IPS DF 4.7 (cell line): ENCODE results near the gene ZNF491.
"Not testable (repeated sequence)": the region's sequence is repeated elsewhere in the genome, so short reads cannot be mapped to it uniquely, and the experiment has no call there.

ENCODE experiments used
- DNase-seq: peaks from one replicate; pipeline ENCODE4 v3.0.0-alpha.2; 2013; ENCODE audit warnings: low spot score; ENCODE audit errors: extremely low read depth

ZNF491 gene

DNA sequence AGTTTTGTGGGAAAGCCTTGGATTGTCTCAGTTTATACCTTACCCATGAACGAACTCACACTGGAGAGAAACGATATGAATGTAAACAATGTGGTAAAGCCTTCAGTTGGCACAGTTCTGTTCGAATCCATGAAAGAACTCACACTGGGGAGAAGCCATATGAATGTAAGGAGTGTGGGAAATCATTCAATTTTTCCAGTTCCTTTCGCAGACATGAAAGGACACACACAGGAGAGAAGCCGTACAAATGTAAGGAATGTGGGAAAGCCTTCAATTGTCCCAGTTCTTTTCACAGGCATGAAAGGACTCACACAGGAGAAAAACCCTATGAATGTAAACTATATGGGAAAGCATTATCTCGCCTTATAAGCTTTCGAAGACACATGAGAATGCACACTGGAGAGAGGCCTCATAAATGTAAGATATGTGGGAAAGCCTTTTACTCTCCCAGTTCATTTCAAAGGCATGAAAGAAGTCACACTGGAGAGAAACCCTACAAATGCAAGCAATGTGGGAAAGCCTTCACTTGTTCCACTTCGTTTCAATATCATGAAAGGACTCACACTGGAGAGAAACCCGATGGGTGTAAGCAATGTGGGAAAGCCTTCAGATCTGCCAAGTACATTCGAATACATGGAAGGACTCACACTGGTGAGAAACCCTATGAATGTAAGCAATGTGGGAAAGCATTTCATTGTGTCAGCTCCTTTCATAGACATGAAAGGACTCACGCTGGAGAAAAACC lies 8.2 kb downstream of the ZNF491 start:
- DNase-seq = no peak

GRCh38 chr19:11807099-11807380 lies 8.7 kb downstream of the ZNF491 start:
- DNase-seq = no peak

DNA sequence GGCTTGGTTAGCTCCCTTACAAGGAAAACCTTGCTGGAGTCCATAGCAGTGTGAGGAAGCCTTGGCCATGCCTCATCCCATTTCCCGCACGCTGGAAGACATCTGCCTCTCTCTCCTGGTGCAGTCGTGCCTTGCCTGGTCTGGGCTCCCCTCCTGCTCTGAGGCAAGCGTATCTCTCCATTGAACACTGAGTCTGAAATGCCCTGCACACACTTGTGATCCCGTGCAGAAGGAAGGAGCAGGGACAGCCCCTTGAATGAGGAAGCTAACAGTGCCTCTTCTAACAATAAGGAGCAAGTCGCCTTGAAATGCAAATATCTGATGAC lies 15.3 kb downstream of the ZNF491 start:
- DNase-seq = no peak

DNA sequence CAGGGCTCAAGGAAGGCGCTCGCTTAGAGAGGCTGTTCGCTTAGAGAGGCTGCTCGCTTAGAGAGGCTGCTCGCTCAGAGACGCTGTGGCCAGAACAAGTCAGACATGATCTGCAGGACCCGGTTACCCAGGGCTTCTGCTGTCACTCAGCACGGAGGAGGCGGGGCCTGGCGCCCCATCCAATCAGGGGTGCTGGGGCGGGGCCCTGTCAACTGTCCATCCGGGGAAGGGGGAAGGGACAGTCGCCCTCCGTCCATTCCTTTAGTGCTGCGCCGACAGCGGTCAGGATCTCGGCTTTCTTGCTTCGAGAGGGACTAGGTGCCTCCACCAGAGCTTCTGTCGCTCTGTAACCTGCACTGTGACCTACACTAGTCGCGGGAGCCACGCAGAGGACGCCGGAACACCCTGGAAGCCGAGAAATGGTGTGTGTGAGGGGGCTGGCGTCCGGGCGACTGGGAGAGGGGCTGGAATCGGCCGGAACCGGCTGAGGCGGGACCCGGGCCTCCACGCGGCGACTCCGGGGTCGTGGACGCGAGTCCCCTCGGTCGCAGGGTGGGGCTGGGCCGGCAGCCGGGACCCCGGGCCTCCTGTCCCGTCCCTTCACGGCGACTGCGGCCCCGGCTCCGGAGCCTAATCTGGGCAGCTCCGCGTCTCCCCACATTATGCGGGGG lies 15.8 kb downstream of the ZNF491 start, which contains the start of gene ZNF440:
Gene ZNF440, plus strand, starts transcription at position 245 of the 671 bp plus-strand sequence. Its CDS starts 175 bp downstream, at position 420.
- DNase-seq = peak; percentile 58

DNA sequence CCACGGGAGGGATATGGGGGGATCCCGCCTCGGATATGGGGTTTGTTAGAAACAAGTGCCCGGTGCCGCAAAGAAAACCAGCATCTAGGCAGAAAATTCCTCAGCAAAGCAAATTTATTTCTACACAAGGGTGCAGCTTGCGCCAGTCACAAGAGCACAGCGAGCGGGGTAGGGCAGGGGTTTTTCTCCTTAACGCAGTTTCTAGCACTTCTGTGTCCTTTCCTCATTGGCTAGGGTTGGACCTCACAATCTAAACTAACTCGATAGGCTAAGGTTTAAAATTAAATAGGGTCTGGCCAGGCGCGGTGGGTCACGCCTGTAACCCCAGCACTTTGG lies 16.3 kb downstream of the ZNF491 start:
- DNase-seq = no peak

GRCh38 chr19:11821474-11822109 lies 23.3 kb downstream of the ZNF491 start:
- DNase-seq = no peak

DNA sequence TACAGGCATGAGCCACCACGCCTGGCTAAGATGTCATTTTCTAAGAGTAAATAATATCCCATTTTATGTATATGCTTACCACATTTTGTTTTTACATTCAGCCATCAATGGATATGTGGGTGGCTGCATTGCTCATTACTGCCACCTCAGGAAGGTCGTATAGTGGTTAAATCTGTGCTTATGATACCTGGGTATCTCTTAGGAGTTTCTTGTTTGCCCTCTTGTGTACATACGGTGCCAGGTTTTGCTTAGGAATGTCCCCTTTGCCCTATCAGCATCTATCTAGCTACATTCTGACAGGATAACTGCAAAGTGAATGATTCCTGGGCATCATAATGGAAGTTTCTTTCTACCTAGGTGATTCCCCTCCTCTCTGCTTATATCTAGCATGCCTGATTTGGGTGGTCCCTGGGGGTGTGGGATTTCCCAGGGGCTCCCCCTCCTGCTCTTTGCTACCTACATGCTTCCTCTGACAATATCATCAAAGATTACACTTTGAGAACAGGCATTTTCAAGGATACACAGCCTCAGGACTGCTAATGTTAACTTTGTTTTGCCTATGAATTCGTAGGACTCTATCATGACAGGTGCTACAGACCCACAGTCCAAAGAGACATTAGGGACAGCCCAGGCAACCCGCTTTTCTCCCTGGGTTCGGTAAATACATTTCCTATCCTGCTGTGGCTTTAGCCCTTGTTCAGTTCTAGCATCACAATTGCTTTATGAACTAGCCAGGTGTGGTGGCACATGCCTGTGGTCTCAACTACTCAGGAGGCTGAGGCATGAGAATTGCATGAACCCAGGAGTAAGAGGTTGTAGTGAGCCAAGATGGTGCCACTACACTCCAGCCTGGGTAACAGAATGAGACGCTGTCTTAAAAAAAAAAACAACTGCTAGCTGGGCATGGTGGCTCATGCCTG lies 30.9 kb downstream of the ZNF491 start:
- DNase-seq = not testable (repeated sequence)

GRCh38 chr19:11832253-11832912 lies 34.1 kb downstream of the ZNF491 start:
- no peak for DNase-seq

- DNase-seq = no peak
Measured at GRCh38 chr19:11833541-11833940, 35.2 kb downstream of the ZNF491 start.

DNA sequence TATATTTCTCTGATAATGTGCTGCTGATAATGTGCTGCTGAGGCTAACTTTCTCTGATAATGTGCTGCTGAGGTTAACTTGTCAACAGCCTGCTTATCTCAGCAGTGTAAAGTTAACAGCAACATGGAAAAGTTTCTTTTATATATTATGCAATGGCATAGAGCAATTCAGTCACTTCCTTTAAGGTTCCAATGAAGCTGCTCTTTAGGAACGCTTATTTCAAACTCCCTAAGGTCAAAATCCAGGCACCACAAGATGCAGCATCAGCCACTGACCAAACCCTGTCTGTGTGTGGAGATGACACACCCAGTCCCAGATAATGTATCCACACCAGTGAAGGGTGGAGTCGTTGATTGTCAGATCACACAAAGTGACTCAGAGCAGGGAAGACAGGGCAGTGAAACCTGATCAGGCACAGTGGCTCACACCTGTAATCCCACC lies 37.3 kb downstream of the ZNF491 start:
- DNase-seq = not testable (repeated sequence)

DNA sequence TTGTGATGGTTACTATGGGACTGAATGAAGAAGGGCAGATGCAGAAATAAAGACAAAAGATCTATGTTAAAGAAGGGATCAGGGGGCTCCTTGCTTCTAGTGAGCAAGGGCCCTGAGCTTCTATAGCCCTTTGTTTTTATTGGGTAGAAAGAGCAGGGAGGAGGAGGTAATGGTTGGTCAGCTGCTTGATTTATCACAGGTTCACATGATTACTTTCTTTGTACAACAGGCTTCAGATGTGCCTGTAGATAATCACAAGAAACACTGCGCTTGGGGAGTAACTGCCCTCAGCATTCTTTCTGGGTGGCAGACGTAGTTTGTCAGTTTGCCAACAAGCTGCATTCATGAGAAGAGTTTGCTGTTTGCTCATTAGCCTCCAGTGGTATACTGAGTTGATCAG lies 45.4 kb downstream of the ZNF491 start:
- no peak for DNase-seq

DNA sequence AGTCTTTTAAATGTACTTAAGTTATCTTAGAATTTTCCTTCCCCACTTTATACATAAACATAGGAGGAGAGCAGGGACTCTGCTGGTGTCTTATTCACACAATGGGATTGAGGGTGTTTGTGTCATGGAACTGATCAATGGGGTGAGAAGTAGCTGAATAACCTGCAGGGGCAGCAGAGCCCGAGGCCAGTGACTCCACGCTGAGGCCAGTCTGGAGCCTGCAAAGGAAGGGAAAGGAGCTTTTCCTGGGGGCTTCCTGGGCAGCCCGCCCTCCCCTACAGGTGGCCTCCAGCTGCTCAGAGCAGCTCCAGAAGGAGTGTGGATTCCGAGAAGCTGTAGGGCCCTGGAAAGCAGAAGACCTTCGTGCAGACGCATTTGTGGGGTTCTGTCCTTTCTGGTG lies 49.3 kb downstream of the ZNF491 start:
- DNase-seq = not testable (repeated sequence)

- no peak for DNase-seq
Measured at GRCh38 chr19:11848200-11848593, 49.9 kb downstream of the ZNF491 start.

GRCh38 chr19:11848594-11849469 lies 50.5 kb downstream of the ZNF491 start, which contains the start of gene ZNF439:
ZNF439 (plus strand) TSS chr19:11848726; CDS start chr19:11848868, 142 bp downstream.
- DNase-seq = no peak

GRCh38 chr19:11850289-11850688 lies 52.0 kb downstream of the ZNF491 start:
- DNase-seq = not testable (repeated sequence)

- no peak for DNase-seq
Measured at GRCh38 chr19:11853358-11853757, 55.0 kb downstream of the ZNF491 start.

DNA sequence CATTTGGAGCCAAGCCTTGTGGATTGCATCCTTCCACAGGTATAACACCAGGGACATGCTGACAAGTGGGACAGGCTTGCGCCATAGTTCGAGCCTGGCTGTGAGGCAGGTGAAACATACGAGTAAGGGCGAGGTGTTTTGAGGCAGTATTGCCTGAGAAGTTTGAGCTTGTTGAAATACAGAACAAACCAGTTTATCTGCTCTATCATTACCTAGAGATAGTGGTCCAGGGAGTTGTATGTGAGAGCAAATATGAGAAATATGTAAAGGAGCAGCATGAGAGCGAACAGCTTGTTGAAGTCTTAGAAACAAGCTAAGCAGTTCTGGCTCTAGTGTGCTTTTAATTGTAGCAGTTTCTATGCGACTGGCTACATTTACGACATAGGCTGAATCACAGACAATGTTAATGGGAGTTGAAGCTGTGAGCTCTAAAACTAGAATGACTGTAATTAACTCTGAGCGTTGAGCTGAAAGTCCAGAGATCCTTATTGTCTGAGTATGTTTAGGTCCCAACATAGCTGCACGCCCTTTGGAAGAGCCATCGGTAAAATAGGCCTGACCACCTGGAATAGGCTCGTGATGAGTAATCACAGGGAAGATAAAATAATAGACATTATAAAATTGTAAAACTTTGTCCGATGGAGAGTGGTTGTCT lies 58.4 kb downstream of the ZNF491 start:
- no peak for DNase-seq
